Endothelial cell of umbilical vein (primary cell): ENCODE data around the gene RGS9. TPM values are rescaled to one million over a fixed set of nuclear protein-coding genes. Genes with fewer than 3 reads are reported as not detected.

Source experiments
- BruUV-seq: library from RNA; stranded (reverse); fragments of 400-500 nt; replicated peaks from 2 replicates; lab custom pipeline; 2021; lab: Mats Ljungman, UMichigan
- CTCF ChIA-PET: fragments of 300-600, 350-600 bp; sonication (Branson Sonifier 250); formaldehyde crosslinking; loops from one replicate; lab custom pipeline; 2021; ENCODE audit warnings: antibody characterized with exemption, inconsistent platforms; lab: Charles Lee
- POLR2A ChIA-PET: fragments of 300-600, 350-600 bp; sonication (Branson Sonifier 250); formaldehyde crosslinking; loops from one replicate; lab custom pipeline; 2021; ENCODE audit warnings: antibody characterized with exemption, inconsistent platforms; lab: Charles Lee
- DNase-seq: peaks from one replicate; pipeline ENCODE4 v3.0.0-alpha.2; 2011; ENCODE audit warnings: low read depth, low spot score
- FAIRE-seq: peaks from 2 replicates; lab custom pipeline; 2011; peaks lifted over from hg19 to GRCh38; lab: Jason Lieb, UNC
- H2AFZ ChIP-seq: 2 replicates; pipeline ENCODE4 v1.6.0; 2012; ENCODE audit warnings: low read depth, low read length, control low read depth, inconsistent platforms
- H3K27ac ChIP-seq: 2 replicates; pipeline ENCODE4 v1.5.1; 2011; ENCODE audit warnings: low read depth, mild to moderate bottlenecking, control low read depth, low read length, moderate library complexity; ENCODE audit not compliant: insufficient read depth
- H3K27me3 ChIP-seq, 2 experiments: 2 replicates each; pipeline versions ENCODE4 v1.6.0 to v1.6.1; 2011; ENCODE audit warnings: low read length in 2 of 2, mixed read lengths in 1 of 2; ENCODE audit not compliant: control insufficient read depth in 2 of 2, insufficient read depth in 2 of 2
- H3K36me3 ChIP-seq, 2 experiments: 2 replicates in 1 of 2; 3 replicates in 1 of 2; pipeline ENCODE4 v1.5.1; 2011; ENCODE audit warnings: low read length in 2 of 2, mild to moderate bottlenecking in 1 of 2, moderate library complexity in 1 of 2; ENCODE audit not compliant: control insufficient read depth in 2 of 2, insufficient read depth in 2 of 2; ENCODE audit errors: extremely low read depth in 1 of 2
- H3K4me1 ChIP-seq: 3 replicates; pipeline ENCODE4 v1.5.1; 2011; ENCODE audit warnings: mild to moderate bottlenecking, low read length; ENCODE audit not compliant: control insufficient read depth, insufficient read depth; ENCODE audit errors: extremely low read depth
- H3K4me2 ChIP-seq: 2 replicates; pipeline ENCODE4 v1.6.1; 2011; ENCODE audit warnings: low read length, control low read depth, mixed read lengths; ENCODE audit not compliant: insufficient read depth
- H3K4me3 ChIP-seq, 3 experiments: fragments of 200-600 bp in 1 of 3; sonication (generic), shearing (Covaris generic) in 1 of 3; replicated peaks in 1 of 3; 2 replicates each; pipeline ENCODE4 v1.5.1; 2011 to 2016; ENCODE audit warnings: control low read depth in 3 of 3, low read length in 3 of 3, mild to moderate bottlenecking in 2 of 3, inconsistent platforms in 1 of 3, low read depth in 1 of 3, moderate library complexity in 1 of 3; ENCODE audit not compliant: insufficient read depth in 1 of 3
- H3K79me2 ChIP-seq: 2 replicates; pipeline ENCODE4 v1.6.0; 2012; ENCODE audit warnings: low read length, inconsistent platforms; ENCODE audit not compliant: control insufficient read depth, insufficient read depth
- H3K9ac ChIP-seq: replicated peaks from 2 replicates; pipeline ENCODE3; 2011; ENCODE audit warnings: low read length, control low read depth; ENCODE audit not compliant: insufficient read depth; ENCODE audit errors: extremely low read depth
- H3K9me1 ChIP-seq: replicated peaks from 3 replicates; pipeline ENCODE4 v1.6.0; 2011; ENCODE audit warnings: mild to moderate bottlenecking, low read length; ENCODE audit not compliant: control insufficient read depth, insufficient read depth; ENCODE audit errors: extremely low read depth
- H3K9me3 ChIP-seq: replicated peaks from 2 replicates; pipeline ENCODE4 v1.5.1; 2012; ENCODE audit warnings: low read length, inconsistent platforms; ENCODE audit not compliant: control insufficient read depth, insufficient read depth
- H4K20me1 ChIP-seq: replicated peaks from 2 replicates; pipeline ENCODE3; 2011; ENCODE audit warnings: mild to moderate bottlenecking, low read length; ENCODE audit not compliant: control insufficient read depth, insufficient read depth; ENCODE audit errors: extremely low read depth
- CTCF ChIP-seq, 2 donors: IDR thresholded peaks; 1 replicate in 1 of 2; 2 replicates in 1 of 2; pipeline ENCODE4 v1.5.1; 2011; ENCODE audit warnings: low read length in 2 of 2, mild to moderate bottlenecking in 2 of 2, moderate library complexity in 2 of 2, control low read depth in 1 of 2, inconsistent platforms in 1 of 2, low read depth in 1 of 2; ENCODE audit not compliant: insufficient read depth in 1 of 2; ENCODE audit errors: extremely low read depth in 1 of 2
- EZH2 ChIP-seq: IDR thresholded peaks from 2 replicates; pipeline ENCODE4 v1.6.1; 2012; ENCODE audit warnings: borderline replicate concordance, low read depth, mild to moderate bottlenecking, moderate library complexity, low read length, inconsistent platforms; ENCODE audit not compliant: severe bottlenecking
- FOS ChIP-seq: IDR thresholded peaks from 2 replicates; pipeline ENCODE4 v1.6.1; 2011; ENCODE audit warnings: mild to moderate bottlenecking, low read length, moderate library complexity, borderline replicate concordance; ENCODE audit not compliant: insufficient read depth
- GATA2 ChIP-seq: IDR thresholded peaks from 2 replicates; pipeline ENCODE4 v1.7.0; 2011; ENCODE audit warnings: low read depth, mild to moderate bottlenecking, moderate library complexity, mixed read lengths, low read length; ENCODE audit not compliant: insufficient read length, insufficient read depth
- JUN ChIP-seq: IDR thresholded peaks from 2 replicates; pipeline ENCODE4 v1.6.1; 2011; ENCODE audit warnings: borderline replicate concordance, low read depth; ENCODE audit not compliant: insufficient read length, insufficient read depth
- MAX ChIP-seq: IDR thresholded peaks from 2 replicates; pipeline ENCODE4 v1.6.1; 2011; ENCODE audit not compliant: insufficient read depth, insufficient read length
- MYC ChIP-seq: IDR thresholded peaks from one replicate; pipeline ENCODE4 v1.6.1; 2011; ENCODE audit warnings: mild to moderate bottlenecking, low read depth, low read length
- POLR2A ChIP-seq: IDR thresholded peaks from 2 replicates; pipeline ENCODE4 v1.6.1; 2012; ENCODE audit warnings: low read depth, mild to moderate bottlenecking, control low read depth, low read length
- POLR2AphosphoS5 ChIP-seq: IDR thresholded peaks from 2 replicates; pipeline ENCODE4 v1.6.1; 2012; ENCODE audit warnings: low read depth, mild to moderate bottlenecking, control low read depth, low read length, moderate library complexity; ENCODE audit not compliant: insufficient read depth
- dilution Hi-C: fragments of 300-500 bp; cut with MboI; formaldehyde crosslinking; loops from one replicate; pipeline ENCODE4 v1.15.0; 2019; ENCODE audit warnings: low sequenced_read_pairs; ENCODE audit not compliant: extremely low pct_ligation_motif_present
- intact Hi-C: fragments of 100-400 bp; cut with micrococcal nuclease; formaldehyde crosslinking; loops from one replicate; pipeline ENCODE4 v1.10.0; 2022
- polyA plus RNA-seq, 4 experiments: library from polyadenylated mRNA; depleted of rRNA in 3 of 4; stranded (reverse) in 3 of 4; unstranded in 1 of 4; fragments of >200 nt; gene quantifications; 2 replicates each; pipeline versions ENCODE4 v1.2.1 to v1.2.3, GENCODE V29; 2011 to 2012; ENCODE audit warnings: missing spikeins in 1 of 4
- total RNA-seq: library from RNA; stranded (reverse); gene quantifications from 2 replicates; pipeline ENCODE4 v1.2.3, GENCODE V29; 2021

RGS9 gene
- total and polyA plus RNA-seq, 2 donors (not counting 3 experiments of a cell fraction or from before 2014, with no cell fraction given), result 0.61 to 1.4 TPM

- no peak overlapping the region for H3K4me3 ChIP-seq
- ChIA-PET CTCF (no interaction called here), POLR2A (no interaction called here)
- no peaks in the 10 kb centered on the region for H3K9me3 ChIP-seq
- H3K27me3 ChIP-seq, result no peaks in the 10 kb centered on the region
- H3K9ac ChIP-seq, result no peak overlapping the region
- H3K4me2 ChIP-seq, result no peak overlapping the region
- no peaks in the 10 kb centered on the region for H4K20me1 ChIP-seq
- H2AFZ ChIP-seq, result no peak overlapping the region
- dilution Hi-C loops (no loop called here), intact Hi-C loops (loop anchor here (10.0 kb wide), 1 partner anchor 1670 kb away; no protein-coding TSS in a partner anchor)
- no peak overlapping the region for H3K27ac ChIP-seq
- no peaks in the 10 kb centered on the region for H3K9me1 ChIP-seq
- no peaks in the 10 kb centered on the region for H3K79me2 ChIP-seq
- BruUV-seq, result no TSS peak
- DNase-seq, result no peak
- peaks cover 2% of the 10 kb centered on the region for H3K4me1 ChIP-seq
- H3K36me3 ChIP-seq, result no peaks in the 10 kb centered on the region
- no peak for TF ChIP-seq EZH2
- no peak for TF ChIP-seq MAX
- no peak for TF ChIP-seq POLR2A
- no peak for TF ChIP-seq POLR2AphosphoS5
- TF ChIP-seq JUN, result no peak
- TF ChIP-seq GATA2, result peak; percentile 77
- no peak for TF ChIP-seq MYC
- FAIRE-seq, result peak; percentile 37
Observed at GRCh38 chr17:65235284-65235683, 98.1 kb downstream of the RGS9 start.

GRCh38 chr17:65236321-65236720 lies 99.2 kb downstream of the RGS9 start:
- Histone ChIP-seq H3K9ac (no peak overlapping the region), H3K9me3 (no peaks in the 10 kb centered on the region), H3K4me2 (no peak overlapping the region), H3K79me2 (no peaks in the 10 kb centered on the region), H3K27me3 (no peaks in the 10 kb centered on the region), H3K4me1 (peaks cover 2% of the 10 kb centered on the region), H3K36me3 (no peaks in the 10 kb centered on the region), H3K9me1 (no peaks in the 10 kb centered on the region), H3K4me3 (no peak overlapping the region), H2AFZ (no peak overlapping the region), H4K20me1 (no peaks in the 10 kb centered on the region), H3K27ac (no peak overlapping the region)
- no peak for FAIRE-seq
- TF ChIP-seq CTCF (IDR thresholded peaks at IDR 0.05; ENCODE audit: extremely low read depth in 1 of 2, insufficient read depth in 1 of 2, low read depth in 1 of 2, low read length in 2 of 2), result no peak
- no peak for TF ChIP-seq MYC
- TF ChIP-seq POLR2AphosphoS5, result no peak
- no peak for TF ChIP-seq GATA2
- no peak for TF ChIP-seq JUN
- no peak for TF ChIP-seq FOS
- TF ChIP-seq POLR2A, result no peak
- TF ChIP-seq MAX, result no peak
- no peak for TF ChIP-seq EZH2
- BruUV-seq, result no TSS peak
- dilution Hi-C loops (no loop called here), intact Hi-C loops (loop anchor here (10.0 kb wide), 1 partner anchor 1668 kb away; no protein-coding TSS in a partner anchor)
- ChIA-PET POLR2A (no interaction called here), CTCF (interaction anchor here (1.0 kb wide), 1 partner anchor 56 kb away, joined by 3 read pairs; no protein-coding TSS in a partner anchor)
- no peak for DNase-seq
